Measurements from ENCODE around the gene ART4. TPM values are rescaled to one million over a fixed set of nuclear protein-coding genes. Genes with fewer than 3 reads are reported as not detected.

The ART4 gene
- total RNA-seq, 1 experiment from 2014 or later, result not detected

DNA sequence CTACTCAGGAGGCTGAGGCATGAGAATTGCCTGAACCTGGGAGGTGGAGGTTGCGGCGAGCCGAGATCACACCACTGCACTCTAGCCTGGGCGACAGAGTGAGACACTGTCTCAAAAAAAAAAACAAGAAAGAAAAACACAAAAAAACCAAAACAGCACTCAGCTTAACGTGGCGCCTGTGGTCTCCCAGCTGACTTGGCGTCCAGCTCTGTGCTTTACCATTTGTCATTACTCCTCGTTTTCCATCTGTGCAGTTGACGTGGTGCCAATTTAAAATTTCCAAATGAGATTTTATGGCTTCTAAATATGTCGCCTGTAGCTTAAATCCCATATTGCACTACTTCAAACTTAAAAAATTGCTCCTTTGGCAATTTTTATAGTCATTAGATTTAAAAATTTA, 40.4 kb upstream of the ART4 start (continued):
- TF ChIP-seq CEBPB (IDR thresholded peaks at IDR 0.05; ENCODE audit: low read depth) (no peak), YY1 (IDR thresholded peaks at IDR 0.05; ENCODE audit: extremely low read depth, insufficient replicate concordance, low read depth, low read length) (no peak), SRF (IDR thresholded peaks at IDR 0.05; ENCODE audit: low read depth) (no peak)

GRCh38 chr12:14880890-14881453, 37.6 kb upstream of the ART4 start:
- POLR2A ChIA-PET, result no interaction called here
- H3K27me3 ChIP-seq (ENCODE audit: insufficient read depth, low read length), result no peaks in the 10 kb centered on the region
- no peaks in the 10 kb centered on the region for H3K9me2 ChIP-seq (ENCODE audit: insufficient read depth)
- H4K20me1 ChIP-seq (ENCODE audit: insufficient read depth), result no peaks in the 10 kb centered on the region; the same call in 1 of the 2 replicates
- no peaks in the 10 kb centered on the region for H3K79me2 ChIP-seq (ENCODE audit: insufficient read depth, low read length)
- H3K4me1 ChIP-seq (ENCODE audit: control insufficient read depth in 1 of 2, insufficient read depth in 2 of 2, low read length in 2 of 2), result no peaks in the 10 kb centered on the region; a peak in 1 of 4 replicates
- no peak for TF ChIP-seq CBX3 (IDR thresholded peaks at IDR 0.05; ENCODE audit: low read depth)
- no peak for TF ChIP-seq ELF1 (IDR thresholded peaks at IDR 0.05; ENCODE audit: borderline replicate concordance, low read depth)
- no peak for TF ChIP-seq JUND (IDR thresholded peaks at IDR 0.05)
- no peak for TF ChIP-seq EGR1 (IDR thresholded peaks at IDR 0.05; ENCODE audit: low read depth)
- no peak for TF ChIP-seq ZNF274 (IDR thresholded peaks at IDR 0.05; ENCODE audit: low read depth, low read length)
- TF ChIP-seq RAD21 (IDR thresholded peaks at IDR 0.05; ENCODE audit: low read depth), result no peak
- TF ChIP-seq, protein P1, sequence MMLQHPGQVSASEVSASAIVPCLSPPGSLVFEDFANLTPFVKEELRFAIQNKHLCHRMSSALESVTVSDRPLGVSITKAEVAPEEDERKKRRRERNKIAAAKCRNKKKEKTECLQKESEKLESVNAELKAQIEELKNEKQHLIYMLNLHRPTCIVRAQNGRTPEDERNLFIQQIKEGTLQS (IDR thresholded peaks at IDR 0.05), result no peak
- no peak overlapping the region for H3K4me2 ChIP-seq (ENCODE audit: low read length)
- H3K9ac ChIP-seq (ENCODE audit: low read length), result no peak overlapping the region
- intact Hi-C loops (cut with micrococcal nuclease), result no loop called here
- no peaks in the 10 kb centered on the region for H3K36me3 ChIP-seq (ENCODE audit: control insufficient read depth in 1 of 2, insufficient read depth in 2 of 2, low read length in 2 of 2)
- no peak overlapping the region for H3K27ac ChIP-seq (ENCODE audit: low read depth, low read length)
- no TSS peak for BruUV-seq (replicated peaks)
- DNase-seq (ENCODE audit: low read depth, low spot score) (no peak), ATAC-seq (no peak)
- H2AFZ ChIP-seq (ENCODE audit: low read depth, low read length, poor library complexity, severe bottlenecking), result no peak overlapping the region
- RAD21 ChIA-PET (ENCODE audit: low non-redundant PET in 1 of 2, low total read pairs in 2 of 2, uncharacterized antibody in 2 of 2, unreplicated experiment in 2 of 2), result no interaction called here
- H3K9me3 ChIP-seq (ENCODE audit: control insufficient read depth in 1 of 2, insufficient read depth in 1 of 2, low read depth in 1 of 2, low read length in 2 of 2), result no peaks in the 10 kb centered on the region
- CTCF ChIA-PET, result no interaction called here
- no peak overlapping the region for H3K4me3 ChIP-seq (replicated peaks in 1 of 2; ENCODE audit: low read depth in 1 of 2, low read length in 2 of 2)
